GM18517 (cell line): Measurements from ENCODE around the gene BRSK1.

ENCODE experiments used
- ATAC-seq: cut with Tn5 transposase; IDR thresholded peaks from one replicate; pipeline ENCODE4 v1.9.1; 2021; ENCODE audit warnings: mild to moderate bottlenecking, moderate library complexity; ENCODE audit not compliant: unreplicated experiment

Gene BRSK1

GRCh38 chr19:55303477-55303876 lies 19.7 kb downstream of the BRSK1 start:
- no peak for ATAC-seq

GRCh38 chr19:55304279-55304978 lies 20.6 kb downstream of the BRSK1 start:
- ATAC-seq: no peak

GRCh38 chr19:55304980-55305379 lies 21.2 kb downstream of the BRSK1 start:
- ATAC-seq: no peak

- no peak for ATAC-seq
These were observed 21.7 kb downstream of the BRSK1 start for GRCh38 chr19:55305491-55305890.

- no peak for ATAC-seq
These were observed 22.3 kb downstream of the BRSK1 start for GRCh38 chr19:55305983-55306562.

GRCh38 chr19:55306712-55307111 lies 22.9 kb downstream of the BRSK1 start:
- ATAC-seq: no peak

- no peak for ATAC-seq
These were observed 24.5 kb downstream of the BRSK1 start for GRCh38 chr19:55308281-55308680.

GRCh38 chr19:55309448-55309847 lies 25.7 kb downstream of the BRSK1 start:
- ATAC-seq: no peak

GRCh38 chr19:55310498-55310897 lies 26.7 kb downstream of the BRSK1 start:
- no peak for ATAC-seq

- no peak for ATAC-seq
These were observed 27.6 kb downstream of the BRSK1 start for GRCh38 chr19:55311397-55311796.

GRCh38 chr19:55311797-55312196 lies 28.0 kb downstream of the BRSK1 start:
- ATAC-seq: no peak

- no peak for ATAC-seq
These were observed 29.1 kb downstream of the BRSK1 start for GRCh38 chr19:55312621-55313512.

GRCh38 chr19:55314396-55314795 lies 30.6 kb downstream of the BRSK1 start:
- no peak for ATAC-seq

- ATAC-seq: no peak
These were observed 32.2 kb downstream of the BRSK1 start for GRCh38 chr19:55315956-55316525.

GRCh38 chr19:55316646-55317045 lies 32.8 kb downstream of the BRSK1 start:
- ATAC-seq: no peak

GRCh38 chr19:55319785-55320184 lies 36.0 kb downstream of the BRSK1 start:
- ATAC-seq: no peak

GRCh38 chr19:55320844-55321419 lies 37.1 kb downstream of the BRSK1 start:
- no peak for ATAC-seq

- ATAC-seq: no peak
These were observed 37.8 kb downstream of the BRSK1 start for GRCh38 chr19:55321466-55322137.

- ATAC-seq: no peak
These were observed 38.5 kb downstream of the BRSK1 start for GRCh38 chr19:55322204-55322885.

GRCh38 chr19:55324662-55325061 lies 40.9 kb downstream of the BRSK1 start:
- ATAC-seq: no peak
